ENCODE data around the gene SLC2A4. TPM values are rescaled to one million over a fixed set of nuclear protein-coding genes. Genes with fewer than 3 reads are reported as not detected.
"Not testable (repeated sequence)": the region's sequence is repeated elsewhere in the genome, so short reads cannot be mapped to it uniquely, and the experiment has no call there.

The SLC2A4 gene
- total RNA-seq, 1 experiment from 2014 or later: not detected

DNA sequence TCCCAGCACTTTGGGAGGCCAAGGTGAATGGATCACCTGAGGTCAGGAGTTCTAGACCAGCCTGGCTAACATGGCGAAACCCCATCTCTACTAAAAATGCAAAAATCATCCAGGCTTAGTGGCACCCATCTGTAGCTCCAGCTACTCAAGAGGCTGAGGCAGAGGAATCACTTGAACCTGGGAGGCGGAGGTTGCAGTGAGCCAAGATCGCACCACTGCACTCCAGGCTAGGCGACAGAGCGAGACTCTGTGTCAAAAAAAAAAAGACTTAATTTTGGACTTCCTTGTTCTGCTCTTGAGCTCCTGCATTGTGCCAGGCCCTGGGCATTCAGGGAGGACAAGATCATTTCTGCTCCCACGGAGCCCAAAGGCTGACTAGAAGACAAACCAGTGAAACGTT is 56.1 kb downstream of the SLC2A4 start:
- not testable (repeated sequence) for DNase-seq (ENCODE audit: extremely low read depth, low read depth)

Small RNA genes lying within 50 kb of the gene (small RNA-seq; reads per million reads assigned to genes)
- gene AC026954.2 (0 reads per million in 2 experiments), gene RF00019 (0 reads per million in 2 experiments)

Other genes starting within 250 kb of the SLC2A4 start
- 0.49 and 1.2 TPM in 2 replicates for gene SLC16A13, start 245.7 kb upstream of the SLC2A4 start, total RNA-seq (2014; rRNA removed; shearing (Covaris generic))
- 0.12 TPM in 1 of 2 replicates, not detected in the other for gene SLC16A11, start 237.6 kb upstream of the SLC2A4 start, total RNA-seq (2014; rRNA removed; shearing (Covaris generic))
- gene CLEC10A, start 201.5 kb upstream of the SLC2A4 start, total RNA-seq (2014; rRNA removed; shearing (Covaris generic)): not detected in 2 replicates
- not detected in 2 replicates for gene ASGR2, start 166.9 kb upstream of the SLC2A4 start, total RNA-seq (2014; rRNA removed; shearing (Covaris generic))
- 0.22 TPM in 1 of 2 replicates, not detected in the other for gene ASGR1, start 102.3 kb upstream of the SLC2A4 start, total RNA-seq (2014; rRNA removed; shearing (Covaris generic))
- 3.6 and 3.7 TPM in 2 replicates for gene DLG4, start 61.9 kb upstream of the SLC2A4 start, total RNA-seq (2014; rRNA removed; shearing (Covaris generic))
- gene ACADVL, start 61.8 kb upstream of the SLC2A4 start, total RNA-seq (2014; rRNA removed; shearing (Covaris generic)): 249 and 250 TPM in 2 replicates
- gene DVL2, start 47.2 kb upstream of the SLC2A4 start, total RNA-seq (2014; rRNA removed; shearing (Covaris generic)): 49.5 and 54.9 TPM in 2 replicates
- 32.5 and 38.8 TPM in 2 replicates for gene PHF23, start 42.3 kb upstream of the SLC2A4 start, total RNA-seq (2014; rRNA removed; shearing (Covaris generic))
- 150 and 175 TPM in 2 replicates for gene GABARAP, start 39.3 kb upstream of the SLC2A4 start, total RNA-seq (2014; rRNA removed; shearing (Covaris generic))
- gene CTDNEP1, start 30.0 kb upstream of the SLC2A4 start, total RNA-seq (2014; rRNA removed; shearing (Covaris generic)): 46.9 and 48.4 TPM in 2 replicates
- gene ELP5, start 29.5 kb upstream of the SLC2A4 start, total RNA-seq (2014; rRNA removed; shearing (Covaris generic)): 60.6 and 61.4 TPM in 2 replicates
- gene CLDN7, start 19.2 kb upstream of the SLC2A4 start, total RNA-seq (2014; rRNA removed; shearing (Covaris generic)): 12.6 and 13.2 TPM in 2 replicates
- 0.06 and 0.15 TPM in 2 replicates for gene YBX2, start 12.9 kb downstream of the SLC2A4 start, total RNA-seq (2014; rRNA removed; shearing (Covaris generic))
- 659 and 733 TPM in 2 replicates for gene EIF5A, start 25.9 kb downstream of the SLC2A4 start, total RNA-seq (2014; rRNA removed; shearing (Covaris generic))
- gene GPS2, start 33.6 kb downstream of the SLC2A4 start, total RNA-seq (2014; rRNA removed; shearing (Covaris generic)): 63.3 and 64.2 TPM in 2 replicates
- gene NEURL4, start 47.6 kb downstream of the SLC2A4 start, total RNA-seq (2014; rRNA removed; shearing (Covaris generic)): 15.0 and 22.7 TPM in 2 replicates
- gene ACAP1, start 54.8 kb downstream of the SLC2A4 start, total RNA-seq (2014; rRNA removed; shearing (Covaris generic)): 0.02 TPM in 1 of 2 replicates, not detected in the other
- 5.0 and 6.0 TPM in 2 replicates for gene KCTD11, start 70.4 kb downstream of the SLC2A4 start, total RNA-seq (2014; rRNA removed; shearing (Covaris generic))
- gene TMEM95, start 73.4 kb downstream of the SLC2A4 start, total RNA-seq (2014; rRNA removed; shearing (Covaris generic)): not detected in 2 replicates
- 3.5 and 3.9 TPM in 2 replicates for gene TNK1, start 99.4 kb downstream of the SLC2A4 start, total RNA-seq (2014; rRNA removed; shearing (Covaris generic))
- 31.3 and 32.4 TPM in 2 replicates for gene PLSCR3, start 112.8 kb downstream of the SLC2A4 start, total RNA-seq (2014; rRNA removed; shearing (Covaris generic))
- gene TMEM256, start 122.4 kb downstream of the SLC2A4 start, total RNA-seq (2014; rRNA removed; shearing (Covaris generic)): 107 and 202 TPM in 2 replicates
- 5.5 and 6.2 TPM in 2 replicates for gene NLGN2, start 126.1 kb downstream of the SLC2A4 start, total RNA-seq (2014; rRNA removed; shearing (Covaris generic))
- gene SPEM1, start 138.6 kb downstream of the SLC2A4 start, total RNA-seq (2014; rRNA removed; shearing (Covaris generic)): not detected in 2 replicates
- not detected in 2 replicates for gene SPEM2, start 143.9 kb downstream of the SLC2A4 start, total RNA-seq (2014; rRNA removed; shearing (Covaris generic))
- gene SPEM3, start 147.1 kb downstream of the SLC2A4 start, total RNA-seq (2014; rRNA removed; shearing (Covaris generic)): not detected in 2 replicates
- 6.3 and 7.9 TPM in 2 replicates for gene TMEM102, start 153.7 kb downstream of the SLC2A4 start, total RNA-seq (2014; rRNA removed; shearing (Covaris generic))
- 1.2 TPM in 2 replicates for gene FGF11, start 157.8 kb downstream of the SLC2A4 start, total RNA-seq (2014; rRNA removed; shearing (Covaris generic))
- gene CHRNB1, start 163.3 kb downstream of the SLC2A4 start, total RNA-seq (2014; rRNA removed; shearing (Covaris generic)): 3.6 and 3.8 TPM in 2 replicates
- gene ZBTB4, start 197.9 kb downstream of the SLC2A4 start, total RNA-seq (2014; rRNA removed; shearing (Covaris generic)): 14.7 and 15.3 TPM in 2 replicates
- gene SLC35G6, start 199.7 kb downstream of the SLC2A4 start, total RNA-seq (2014; rRNA removed; shearing (Covaris generic)): not detected in 2 replicates
- gene POLR2A, start 202.6 kb downstream of the SLC2A4 start, total RNA-seq (2014; rRNA removed; shearing (Covaris generic)): 27.1 and 35.3 TPM in 2 replicates